ENCODE data around the gene PLEKHG4. TPM values are rescaled to one million over a fixed set of nuclear protein-coding genes. Genes with fewer than 3 reads are reported as not detected.

The PLEKHG4 gene
- total RNA-seq, 1 experiment from 2014 or later, result 12.9 TPM

DNA sequence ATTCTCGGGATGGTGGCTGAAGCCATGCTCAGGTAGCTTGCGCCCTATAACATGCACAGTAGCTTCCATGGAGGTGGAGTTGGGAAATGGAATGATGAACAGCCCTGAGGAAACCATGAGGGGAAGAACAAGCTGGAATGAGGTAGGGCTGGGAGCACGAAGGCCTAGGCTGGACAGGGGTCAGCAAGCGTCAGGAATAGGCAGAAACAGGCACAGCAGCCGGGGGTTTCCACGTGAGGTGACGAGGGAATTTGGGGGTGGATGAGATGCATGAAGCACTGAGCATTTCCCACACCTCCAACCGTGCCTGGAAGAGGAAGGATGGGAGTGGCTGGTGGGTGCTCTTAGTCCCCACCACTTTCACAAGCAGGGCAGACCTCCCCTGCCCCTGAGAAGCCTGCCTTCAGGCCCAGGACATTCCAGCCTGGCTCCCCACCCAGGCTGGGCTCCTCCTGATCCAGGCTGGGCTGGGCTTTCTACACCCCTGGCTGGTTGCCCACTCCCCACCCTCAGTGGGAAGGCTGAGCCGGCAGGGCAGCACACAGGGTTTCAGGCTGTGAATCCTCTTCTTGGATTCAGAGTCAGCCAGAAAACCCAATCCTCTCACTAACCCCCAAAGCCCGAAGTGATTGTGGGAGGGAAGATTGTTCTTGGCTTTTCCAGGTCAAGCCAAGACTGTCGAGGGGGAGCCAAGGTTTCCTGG, 21.9 kb downstream of the PLEKHG4 start:
- no peak for DNase-seq (ENCODE audit: low read depth, low spot score)
- in situ Hi-C loops (cut with HindIII; ENCODE audit: low pct_unique_long_range_greater_than_20kb, low sequenced_read_pairs), result no loop called here

DNA sequence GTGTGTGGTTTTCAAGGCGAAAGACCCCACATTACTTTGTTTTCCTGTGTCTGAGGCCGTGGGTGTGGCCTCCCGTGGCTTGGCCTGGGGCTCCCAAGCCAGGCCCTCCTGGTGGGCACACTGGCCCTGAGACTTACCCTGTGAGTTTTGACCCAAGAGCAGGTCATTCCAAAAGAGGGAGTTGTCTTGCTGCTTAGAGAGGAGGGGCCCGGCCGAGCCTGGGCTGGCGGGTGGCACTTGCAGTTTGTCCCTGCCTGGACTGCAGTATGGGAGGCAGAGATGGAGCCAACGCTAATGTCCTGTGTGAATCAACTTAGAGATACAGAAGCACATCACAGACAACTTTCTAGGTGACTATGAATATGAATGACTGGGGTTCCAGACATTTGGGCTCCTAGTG, 22.7 kb downstream of the PLEKHG4 start:
- in situ Hi-C loops (cut with HindIII; ENCODE audit: low pct_unique_long_range_greater_than_20kb, low sequenced_read_pairs), result no loop called here

DNA sequence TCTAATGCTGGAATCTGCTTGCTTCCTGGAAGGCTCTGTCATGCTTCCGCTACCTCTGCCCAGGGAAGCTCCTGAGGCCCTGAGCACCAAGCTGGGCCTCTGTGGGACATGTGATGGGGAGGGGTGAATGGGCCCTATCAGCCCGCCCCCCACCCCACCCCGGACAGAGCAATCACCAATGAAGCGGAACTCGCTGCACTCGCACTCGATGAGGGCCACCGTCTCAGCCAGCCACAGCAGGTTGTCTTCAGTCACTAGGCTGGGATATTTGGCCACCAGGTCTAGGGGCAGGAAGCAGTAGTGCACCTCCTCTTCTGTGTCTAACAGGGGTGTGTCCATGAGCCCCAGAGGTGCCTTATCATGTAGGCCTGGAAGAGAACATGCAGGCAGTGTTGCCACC, 23.6 kb downstream of the PLEKHG4 start:
- DNase-seq (ENCODE audit: low read depth, low spot score), result no peak
- in situ Hi-C loops (cut with HindIII; ENCODE audit: low pct_unique_long_range_greater_than_20kb, low sequenced_read_pairs), result no loop called here

More for the DNA sequence above, 22.7 kb downstream of the PLEKHG4 start:
- no peak for DNase-seq (ENCODE audit: low read depth, low spot score)

DNA sequence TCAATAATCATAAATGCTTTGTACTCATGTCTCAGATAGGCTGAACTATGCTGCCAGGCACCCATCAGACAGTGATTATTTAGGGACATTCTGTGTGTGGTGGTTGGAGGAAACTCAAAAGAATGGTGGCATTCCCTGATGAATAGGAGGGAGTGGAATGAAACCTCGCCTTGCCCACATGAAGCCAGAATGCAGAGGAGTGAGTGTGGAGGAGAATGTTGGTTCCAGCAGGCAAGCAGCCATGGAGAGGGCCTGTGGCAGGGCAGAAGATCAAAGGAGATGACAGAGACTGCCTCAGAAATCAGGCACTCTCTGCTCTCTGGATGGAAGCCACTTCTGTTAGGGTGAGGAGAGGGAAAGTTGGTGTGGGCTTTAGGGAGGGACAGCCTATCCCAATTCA, 24.7 kb downstream of the PLEKHG4 start:
- in situ Hi-C loops (cut with HindIII; ENCODE audit: low pct_unique_long_range_greater_than_20kb, low sequenced_read_pairs), result no loop called here
- DNase-seq (ENCODE audit: low read depth, low spot score), result no peak

DNA sequence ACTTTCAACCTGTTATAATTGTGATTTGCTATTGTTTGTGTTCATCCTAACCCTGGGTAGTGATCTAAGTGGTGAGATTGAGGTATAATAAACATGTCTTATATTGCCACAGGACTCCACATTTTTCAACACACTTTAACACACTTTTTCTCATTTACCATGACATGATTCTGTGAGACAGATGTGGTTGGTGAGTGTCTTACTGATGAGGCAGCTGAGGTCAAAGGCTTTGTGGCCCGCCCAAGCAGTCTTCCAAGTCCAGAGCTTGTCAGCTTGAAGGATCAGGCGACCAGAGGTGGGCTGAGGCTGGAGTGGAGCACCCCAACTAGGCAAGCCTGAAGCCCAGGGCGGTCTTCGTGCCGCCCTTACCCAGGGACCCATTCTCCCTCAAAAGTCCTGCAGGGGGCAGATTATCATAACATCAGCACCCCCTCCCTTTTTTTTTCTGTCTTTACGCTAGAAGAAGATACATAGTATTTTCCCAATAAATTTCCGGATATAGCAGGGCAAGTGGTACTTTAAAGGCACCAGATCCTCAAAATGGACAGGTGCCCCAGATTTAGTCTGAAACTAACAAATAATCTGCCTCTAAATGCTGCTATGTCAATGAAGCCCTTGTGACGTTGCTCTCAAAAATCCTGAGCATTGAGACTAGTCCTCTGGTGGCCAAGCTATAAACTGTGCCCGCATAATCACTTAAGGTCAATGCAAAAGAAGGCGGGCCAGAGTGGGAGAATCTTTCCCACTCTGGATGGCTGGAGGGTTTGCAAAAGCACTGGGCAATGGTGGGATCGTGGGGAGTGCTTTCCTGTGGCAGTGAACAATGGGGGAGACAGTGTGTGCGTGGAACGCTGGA, 26.1 kb downstream of the PLEKHG4 start:
- in situ Hi-C loops (cut with HindIII; ENCODE audit: low pct_unique_long_range_greater_than_20kb, low sequenced_read_pairs), result no loop called here
- no peak for DNase-seq (ENCODE audit: low read depth, low spot score)

DNA sequence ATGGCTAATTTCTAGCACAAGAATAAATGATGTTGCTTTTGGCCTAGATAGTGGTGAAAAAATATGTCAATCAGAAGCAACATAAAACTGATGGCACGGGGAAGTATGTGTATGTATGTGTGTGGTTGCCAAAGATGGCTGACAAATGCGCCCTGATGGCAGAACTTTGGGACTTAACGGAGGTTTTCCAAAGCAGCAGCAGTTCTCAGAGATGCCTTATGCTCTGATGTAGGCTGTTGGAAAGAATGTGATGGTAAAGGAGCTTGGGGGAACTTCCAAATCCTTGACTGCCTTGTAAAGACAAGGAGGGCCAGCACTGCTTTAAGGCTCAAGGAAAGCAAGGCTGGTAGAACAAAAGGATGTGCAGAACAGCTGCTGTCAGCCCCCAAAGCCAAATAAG, 31.2 kb downstream of the PLEKHG4 start:
- in situ Hi-C loops (cut with HindIII; ENCODE audit: low pct_unique_long_range_greater_than_20kb, low sequenced_read_pairs), result no loop called here
- DNase-seq (ENCODE audit: low read depth, low spot score), result no peak

DNA sequence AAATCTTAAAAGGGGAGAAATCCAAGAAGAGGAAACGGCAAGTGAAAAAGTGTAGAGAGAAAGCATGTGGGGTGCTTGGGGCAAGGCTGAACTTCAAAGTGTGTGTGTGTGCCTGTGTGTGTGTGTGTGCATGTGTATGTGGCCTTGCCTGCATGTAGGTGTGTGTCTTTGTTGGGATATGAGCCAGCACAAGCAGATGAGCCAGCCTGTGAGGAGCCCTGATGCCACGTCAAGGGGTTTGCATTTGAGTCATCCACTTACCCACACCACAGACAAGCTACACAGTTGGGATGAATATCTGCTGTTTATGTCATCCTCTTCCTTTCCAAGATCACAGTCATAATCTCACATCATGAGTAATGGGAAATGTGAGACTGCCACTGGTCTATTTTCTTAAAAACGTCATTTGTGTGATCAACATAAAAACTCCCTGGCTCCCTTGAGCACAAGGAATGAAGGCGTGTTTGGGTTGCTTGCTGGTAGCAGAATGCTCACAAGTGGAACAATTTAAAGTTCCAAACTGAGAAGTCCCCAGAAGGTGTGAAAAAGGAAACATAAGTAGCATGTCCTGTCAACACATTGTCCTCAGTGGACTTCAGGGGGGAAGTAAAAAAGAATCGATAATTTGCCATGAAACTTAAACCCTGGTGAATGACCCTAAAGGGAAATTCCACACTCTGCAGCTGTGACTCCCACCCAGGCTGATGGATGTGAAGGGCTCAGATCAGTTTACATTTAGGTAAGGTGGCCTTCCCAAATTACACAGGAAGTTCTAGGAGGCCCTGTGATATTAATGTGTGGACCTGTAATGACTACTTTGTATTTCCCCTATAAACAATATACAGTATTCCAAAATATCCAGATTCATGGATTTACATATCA, 32.5 kb downstream of the PLEKHG4 start:
- DNase-seq (ENCODE audit: low read depth, low spot score), result peak; percentile 50
- in situ Hi-C loops (cut with HindIII; ENCODE audit: low pct_unique_long_range_greater_than_20kb, low sequenced_read_pairs), result no loop called here

DNA sequence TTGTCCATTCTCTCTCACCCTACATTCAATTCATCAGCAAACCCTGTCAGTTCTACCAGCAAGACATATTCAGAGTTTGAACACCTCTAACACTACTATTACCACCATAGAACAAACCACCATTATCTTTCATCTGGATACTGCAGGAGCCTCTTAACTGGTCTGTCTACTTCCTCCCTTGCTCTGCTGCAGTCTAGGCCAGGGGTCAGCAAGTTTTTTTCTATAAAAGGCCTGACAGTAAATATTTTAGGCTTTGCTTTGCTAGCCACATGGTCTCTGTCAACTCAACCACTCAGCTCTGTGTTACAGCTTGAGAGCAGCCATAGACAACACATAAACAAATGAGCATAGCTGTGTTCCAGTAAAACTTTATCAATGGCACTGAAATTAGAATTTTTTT, 33.4 kb downstream of the PLEKHG4 start:
- no peak for DNase-seq (ENCODE audit: low read depth, low spot score)
- in situ Hi-C loops (cut with HindIII; ENCODE audit: low pct_unique_long_range_greater_than_20kb, low sequenced_read_pairs), result no loop called here

DNA sequence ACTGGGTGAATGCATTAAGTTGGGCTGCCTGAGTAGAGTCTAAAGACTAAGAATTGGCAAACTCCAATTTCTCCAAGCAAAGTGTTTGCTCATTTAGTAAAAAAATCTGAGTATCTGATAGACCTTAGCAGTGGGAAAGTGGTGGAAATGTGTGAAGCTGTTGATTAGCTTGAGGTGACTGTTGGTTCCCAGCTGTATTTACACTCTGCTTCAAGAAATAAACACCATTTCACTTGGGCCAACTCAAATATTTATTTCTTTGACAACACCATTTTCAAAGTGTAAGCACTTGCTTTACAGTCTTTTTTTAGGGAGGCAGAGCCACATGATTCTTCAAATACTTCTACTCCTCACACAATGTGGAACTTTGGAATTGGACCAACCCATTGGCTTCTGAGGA, 38.5 kb downstream of the PLEKHG4 start:
- no peak for DNase-seq (ENCODE audit: low read depth, low spot score)
- in situ Hi-C loops (cut with HindIII; ENCODE audit: low pct_unique_long_range_greater_than_20kb, low sequenced_read_pairs), result no loop called here

DNA sequence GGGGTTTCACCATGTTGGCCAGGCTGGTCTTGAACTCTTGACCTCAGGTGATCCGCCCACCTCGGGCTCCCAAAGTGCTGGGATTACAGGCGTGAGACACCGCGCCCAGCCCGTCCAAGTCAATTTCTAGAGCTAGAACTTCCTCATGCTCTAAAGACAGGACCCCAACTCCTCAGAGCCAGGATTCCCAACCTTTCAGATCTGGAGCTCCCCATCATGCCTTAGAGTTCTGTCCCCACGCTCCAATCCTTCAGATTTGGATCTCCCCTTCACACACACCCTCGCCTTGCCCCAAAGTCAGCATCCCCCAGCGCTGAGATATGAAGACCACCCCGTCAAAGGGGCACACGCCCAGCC, 46.8 kb downstream of the PLEKHG4 start:
- no peak for DNase-seq (ENCODE audit: low read depth, low spot score)
- in situ Hi-C loops (cut with HindIII; ENCODE audit: low pct_unique_long_range_greater_than_20kb, low sequenced_read_pairs), result no loop called here

DNA sequence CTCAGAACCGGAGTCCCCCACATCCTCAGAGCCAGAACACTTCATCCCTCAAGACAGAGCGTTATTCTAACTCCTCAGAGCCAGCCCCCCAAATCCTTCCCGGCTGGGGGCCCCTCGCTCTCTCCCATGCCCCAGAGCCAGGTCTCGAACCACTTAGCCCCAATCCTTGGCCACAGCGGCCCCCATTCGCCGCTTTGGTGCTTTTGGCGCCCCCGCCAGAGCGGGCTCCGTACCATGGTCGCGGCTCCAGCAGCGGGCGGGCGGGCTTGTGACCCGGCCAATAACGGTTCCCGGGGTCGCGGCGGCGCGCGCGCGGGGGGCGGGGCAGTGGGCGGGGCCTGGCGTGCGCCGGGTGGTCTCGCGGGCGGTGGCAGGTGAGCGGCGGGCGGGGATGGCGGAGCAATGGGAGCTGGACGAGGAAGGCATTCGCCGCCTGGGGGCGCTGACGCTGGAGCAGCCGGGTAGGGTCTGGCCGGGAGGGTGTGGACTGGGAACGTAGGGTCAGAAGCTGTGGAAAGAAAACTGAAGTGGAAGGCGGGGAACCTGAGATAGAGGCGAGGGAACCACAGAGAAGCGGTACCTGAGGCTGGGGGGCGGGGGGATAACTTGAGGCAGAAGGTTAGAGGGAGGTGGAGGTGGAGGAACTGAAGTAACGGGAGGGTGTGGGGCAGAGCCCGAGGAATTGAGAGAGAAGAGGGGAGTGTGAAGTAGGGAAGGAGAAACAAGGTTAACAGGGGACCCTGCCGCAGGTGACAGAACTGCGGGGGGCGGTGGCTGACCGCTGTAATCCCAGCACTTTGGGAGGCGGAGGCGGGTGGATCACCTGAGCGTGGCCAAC, 47.4 kb downstream of the PLEKHG4 start, which contains the start of the genes KCTD19 and LRRC36:
KCTD19 (minus strand) TSS at position 270 of the 838 bp plus-strand sequence; CDS start at position 236, 34 bp downstream.
LRRC36 (plus strand) TSS at position 344 of the 838 bp plus-strand sequence; CDS start at position 392, 48 bp downstream.
- peak; percentile 67 for DNase-seq (ENCODE audit: low read depth, low spot score)
- in situ Hi-C loops (cut with HindIII; ENCODE audit: low pct_unique_long_range_greater_than_20kb, low sequenced_read_pairs), result no loop called here

DNA sequence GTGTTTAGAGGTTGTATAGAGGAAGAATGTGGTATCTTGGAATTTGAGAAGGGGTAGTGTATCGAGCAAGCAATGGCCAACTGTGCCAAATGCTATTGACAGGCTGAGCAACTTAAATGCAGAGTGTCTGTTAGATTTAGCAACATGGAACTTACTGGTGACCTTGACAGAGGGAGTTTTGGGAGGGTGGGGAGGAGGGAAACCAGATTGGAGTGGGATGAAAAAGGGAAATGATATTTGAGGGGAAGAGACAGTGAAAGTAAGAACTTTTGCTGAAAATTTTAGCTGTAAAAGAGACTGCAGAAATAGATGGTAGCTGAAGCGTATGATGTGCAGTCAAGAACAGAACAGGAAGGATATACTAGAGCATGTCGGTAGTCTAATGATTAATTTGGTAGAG, 48.4 kb downstream of the PLEKHG4 start:
- in situ Hi-C loops (cut with HindIII; ENCODE audit: low pct_unique_long_range_greater_than_20kb, low sequenced_read_pairs), result no loop called here
- DNase-seq (ENCODE audit: low read depth, low spot score), result no peak

DNA sequence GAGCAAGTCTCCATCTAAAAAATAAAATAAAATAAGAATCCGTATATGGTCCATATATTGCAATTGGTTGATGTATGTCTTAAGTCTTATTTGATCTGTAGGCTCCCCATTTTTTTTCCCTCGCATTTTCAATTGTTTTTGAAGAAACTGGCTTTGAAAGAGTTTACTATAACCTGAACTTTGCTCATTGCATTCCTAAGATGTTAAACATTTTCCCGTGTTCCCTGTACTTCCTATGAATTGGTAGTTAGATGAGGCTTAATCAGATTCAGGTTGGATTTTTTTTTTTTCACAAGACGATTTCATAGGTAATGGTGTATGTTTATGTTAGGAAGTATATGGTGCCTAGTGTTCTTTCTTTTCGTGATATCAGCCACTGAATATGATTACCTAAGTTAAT, 50.6 kb downstream of the PLEKHG4 start:
- in situ Hi-C loops (cut with HindIII; ENCODE audit: low pct_unique_long_range_greater_than_20kb, low sequenced_read_pairs), result no loop called here
- DNase-seq (ENCODE audit: low read depth, low spot score), result no peak

DNA sequence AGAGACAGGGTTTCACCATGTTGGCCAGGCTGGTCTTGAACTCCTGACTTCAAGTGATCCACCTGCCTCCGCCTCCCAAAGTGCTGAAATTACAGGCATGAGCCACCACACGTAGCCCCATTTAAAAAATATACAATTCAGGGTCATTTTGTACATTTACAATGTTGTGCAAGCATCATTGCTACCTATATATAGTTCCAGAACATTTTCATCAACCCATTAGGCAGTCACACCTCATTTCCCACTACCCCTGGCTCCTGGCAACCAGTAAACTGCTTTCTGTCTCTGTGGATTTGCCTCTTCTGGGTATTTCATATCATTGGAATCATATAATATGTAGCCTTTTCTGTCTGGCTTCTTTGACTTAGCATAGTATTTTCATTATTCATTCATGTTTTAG, 54.0 kb downstream of the PLEKHG4 start:
- no peak for DNase-seq (ENCODE audit: low read depth, low spot score)
- in situ Hi-C loops (cut with HindIII; ENCODE audit: low pct_unique_long_range_greater_than_20kb, low sequenced_read_pairs), result no loop called here

DNA sequence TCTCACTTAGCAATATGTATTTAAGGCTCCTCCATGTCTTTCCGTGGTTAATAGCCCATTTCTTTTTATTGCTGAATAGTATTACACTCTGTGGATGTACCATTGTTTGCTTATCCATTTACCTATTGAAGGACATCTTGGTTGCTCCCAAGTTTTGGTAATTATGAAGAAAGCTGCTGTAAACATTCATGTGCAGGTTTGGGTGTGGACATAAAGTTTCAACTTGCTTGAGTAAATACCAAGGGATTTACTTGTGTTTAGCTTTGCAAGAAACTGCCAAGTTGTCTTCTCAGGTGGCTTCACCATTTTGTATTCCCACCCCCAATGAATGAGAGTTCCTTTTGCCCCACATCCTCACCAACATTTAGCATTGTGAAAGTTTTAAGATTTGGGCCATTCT, 56.8 kb downstream of the PLEKHG4 start:
- DNase-seq (ENCODE audit: low read depth, low spot score), result no peak

DNA sequence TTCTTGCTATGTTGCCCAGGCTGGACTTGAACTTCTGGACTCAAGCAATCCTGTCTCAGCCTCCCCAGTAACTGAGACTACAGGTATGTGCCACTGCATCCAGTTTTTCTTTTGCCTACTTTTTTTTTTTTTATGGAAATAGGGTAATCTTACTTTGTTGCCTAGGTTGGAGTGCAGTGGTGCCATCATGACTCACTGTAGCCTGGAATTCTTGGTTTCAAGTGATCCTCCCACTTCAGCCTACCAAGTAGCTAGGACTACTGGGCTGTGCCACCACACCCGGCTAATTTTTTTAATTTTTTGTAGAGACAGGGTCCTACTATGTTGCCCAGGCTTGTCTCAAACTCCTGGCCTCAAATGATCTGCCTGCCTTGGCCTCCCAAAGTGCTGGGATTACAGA, 57.3 kb downstream of the PLEKHG4 start:
- in situ Hi-C loops (cut with HindIII; ENCODE audit: low pct_unique_long_range_greater_than_20kb, low sequenced_read_pairs), result no loop called here
- DNase-seq (ENCODE audit: low read depth, low spot score), result no peak

More for the DNA sequence above, 56.8 kb downstream of the PLEKHG4 start:
- in situ Hi-C loops (cut with HindIII; ENCODE audit: low pct_unique_long_range_greater_than_20kb, low sequenced_read_pairs), result no loop called here

Data from SK-MEL-5 (cell line).